Panc1 (cell line): ENCODE measurements around the gene RAET1E.

Experiments
- POLR2AphosphoS5 ChIP-seq: IDR thresholded peaks from 2 replicates; pipeline ENCODE4 v1.6.1; 2012; ENCODE audit warnings: mild to moderate bottlenecking, low read depth, low read length, moderate library complexity
- SIN3A ChIP-seq: IDR thresholded peaks from 2 replicates; pipeline ENCODE4 v1.6.1; 2012; ENCODE audit warnings: low read depth, mild to moderate bottlenecking, low read length, moderate library complexity, borderline replicate concordance; ENCODE audit not compliant: insufficient read depth
- TF ChIP-seq, protein P1 (sequence below): fragments of 450-650 bp; IDR thresholded peaks from 2 replicates; pipeline ENCODE4 v1.5.1; 2017; ENCODE audit warnings: mild to moderate bottlenecking

- TF ChIP-seq, protein P1, sequence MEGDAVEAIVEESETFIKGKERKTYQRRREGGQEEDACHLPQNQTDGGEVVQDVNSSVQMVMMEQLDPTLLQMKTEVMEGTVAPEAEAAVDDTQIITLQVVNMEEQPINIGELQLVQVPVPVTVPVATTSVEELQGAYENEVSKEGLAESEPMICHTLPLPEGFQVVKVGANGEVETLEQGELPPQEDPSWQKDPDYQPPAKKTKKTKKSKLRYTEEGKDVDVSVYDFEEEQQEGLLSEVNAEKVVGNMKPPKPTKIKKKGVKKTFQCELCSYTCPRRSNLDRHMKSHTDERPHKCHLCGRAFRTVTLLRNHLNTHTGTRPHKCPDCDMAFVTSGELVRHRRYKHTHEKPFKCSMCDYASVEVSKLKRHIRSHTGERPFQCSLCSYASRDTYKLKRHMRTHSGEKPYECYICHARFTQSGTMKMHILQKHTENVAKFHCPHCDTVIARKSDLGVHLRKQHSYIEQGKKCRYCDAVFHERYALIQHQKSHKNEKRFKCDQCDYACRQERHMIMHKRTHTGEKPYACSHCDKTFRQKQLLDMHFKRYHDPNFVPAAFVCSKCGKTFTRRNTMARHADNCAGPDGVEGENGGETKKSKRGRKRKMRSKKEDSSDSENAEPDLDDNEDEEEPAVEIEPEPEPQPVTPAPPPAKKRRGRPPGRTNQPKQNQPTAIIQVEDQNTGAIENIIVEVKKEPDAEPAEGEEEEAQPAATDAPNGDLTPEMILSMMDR = no peak
- TF ChIP-seq SIN3A (no peak), POLR2AphosphoS5 (no peak)
Observed at GRCh38 chr6:149871182-149871581, 26.7 kb downstream of the RAET1E start.
